NCI-H146 (cell line): ENCODE measurements around the gene PRRT1B.
A peak's percentile ranks its signal among the peaks of the same experiment; 100 is the strongest.

Experiments used
- DNase-seq: peaks from one replicate; lab custom pipeline; 2025; lab: John Stamatoyannopoulos, UW

PRRT1B gene

DNA sequence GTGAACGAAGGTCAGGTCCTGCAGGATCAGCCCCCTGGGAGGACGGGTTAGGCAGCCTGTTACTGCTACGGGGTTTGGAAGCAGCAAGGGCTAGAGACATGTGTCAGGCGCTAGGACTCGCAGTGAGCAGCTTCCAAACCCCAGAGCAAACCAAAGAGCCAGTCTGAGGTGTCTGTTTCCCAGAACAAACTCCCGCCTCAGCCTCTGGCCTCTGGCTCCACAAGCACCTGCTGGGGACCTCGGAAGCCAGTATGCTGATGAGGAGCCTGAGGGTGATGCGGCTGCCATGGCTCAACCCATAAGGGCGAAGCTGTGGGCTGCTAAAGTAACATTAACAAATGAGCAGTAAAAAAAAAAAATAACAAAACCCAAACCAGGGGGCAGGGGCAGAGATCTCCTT, 35.0 kb downstream of the PRRT1B start:
- no peak for DNase-seq

DNA sequence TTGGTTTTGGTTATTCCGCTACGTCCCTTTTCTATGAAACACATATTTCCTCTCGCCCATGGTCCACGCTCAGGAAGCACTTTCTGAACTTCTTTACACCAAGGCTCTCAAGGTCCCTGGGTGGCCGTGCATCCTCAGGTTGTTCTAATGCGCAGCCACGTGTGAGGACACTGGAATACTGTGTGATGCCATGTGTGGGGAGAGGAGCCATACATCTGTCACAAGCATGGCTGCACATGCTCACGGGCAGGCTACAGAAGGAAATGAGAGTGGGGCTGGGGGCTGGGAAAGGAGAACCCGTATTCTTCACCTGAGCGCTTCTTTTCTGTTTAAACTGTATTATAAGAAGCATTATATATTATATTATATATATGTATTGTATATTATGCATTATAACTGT, 36.7 kb downstream of the PRRT1B start:
- no peak for DNase-seq

DNA sequence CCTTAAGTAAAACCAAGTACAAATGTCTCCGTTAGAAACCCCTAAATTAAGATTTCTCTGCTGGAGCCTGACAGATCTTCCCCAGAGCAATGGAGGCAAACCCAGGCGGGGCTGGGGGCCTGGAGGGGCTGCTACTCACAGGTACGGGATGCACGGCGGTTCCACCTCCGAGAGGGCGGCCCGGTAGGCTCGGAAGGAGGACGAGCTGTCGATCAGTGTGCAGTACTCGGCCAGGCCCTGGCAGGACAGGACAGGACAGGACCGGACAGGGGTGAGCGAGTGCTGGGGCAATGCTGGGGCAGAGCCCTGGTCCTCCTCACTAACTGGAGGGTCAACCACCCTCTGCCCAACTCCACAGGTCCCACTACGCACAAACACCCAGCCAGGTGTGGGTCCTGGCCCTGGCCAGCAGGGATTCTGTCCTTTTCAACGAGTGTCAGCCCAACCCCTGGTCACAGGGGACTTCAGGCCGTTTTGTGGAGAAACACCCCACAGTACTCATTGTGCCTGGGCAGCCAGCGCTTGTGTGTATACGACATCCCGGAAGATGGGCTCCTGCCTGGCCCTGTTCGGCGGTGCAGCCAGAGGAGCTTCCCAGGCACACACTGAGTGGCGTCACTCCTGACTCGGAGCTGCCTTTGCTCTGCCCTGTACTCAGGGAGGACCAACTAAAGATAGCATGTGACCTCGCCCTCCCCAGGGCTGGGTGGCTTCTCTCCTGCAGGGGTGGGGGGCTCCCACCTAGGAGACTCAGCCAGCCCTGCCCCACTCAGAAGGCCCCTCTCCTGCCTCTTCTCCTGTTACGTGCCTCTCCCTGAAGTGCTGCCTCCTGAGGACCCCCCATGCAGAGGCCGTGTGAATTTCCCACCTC, 37.4 kb downstream of the PRRT1B start:
- no peak for DNase-seq

DNA sequence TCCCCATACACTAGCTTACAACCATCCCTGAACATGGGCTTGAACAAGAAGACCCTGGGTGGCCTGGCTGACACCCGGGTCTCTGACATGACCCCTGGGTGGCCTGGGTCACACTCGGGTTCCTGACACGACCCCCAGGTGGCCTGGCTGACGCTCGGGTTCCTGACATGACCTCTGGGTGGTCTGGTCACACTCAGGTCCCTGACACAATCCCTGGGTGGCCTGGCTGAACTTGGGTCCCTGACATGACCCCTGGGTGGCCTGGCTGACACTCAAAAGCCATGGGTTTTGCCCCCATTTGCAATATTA, 38.0 kb downstream of the PRRT1B start:
- DNase-seq = no peak

DNA sequence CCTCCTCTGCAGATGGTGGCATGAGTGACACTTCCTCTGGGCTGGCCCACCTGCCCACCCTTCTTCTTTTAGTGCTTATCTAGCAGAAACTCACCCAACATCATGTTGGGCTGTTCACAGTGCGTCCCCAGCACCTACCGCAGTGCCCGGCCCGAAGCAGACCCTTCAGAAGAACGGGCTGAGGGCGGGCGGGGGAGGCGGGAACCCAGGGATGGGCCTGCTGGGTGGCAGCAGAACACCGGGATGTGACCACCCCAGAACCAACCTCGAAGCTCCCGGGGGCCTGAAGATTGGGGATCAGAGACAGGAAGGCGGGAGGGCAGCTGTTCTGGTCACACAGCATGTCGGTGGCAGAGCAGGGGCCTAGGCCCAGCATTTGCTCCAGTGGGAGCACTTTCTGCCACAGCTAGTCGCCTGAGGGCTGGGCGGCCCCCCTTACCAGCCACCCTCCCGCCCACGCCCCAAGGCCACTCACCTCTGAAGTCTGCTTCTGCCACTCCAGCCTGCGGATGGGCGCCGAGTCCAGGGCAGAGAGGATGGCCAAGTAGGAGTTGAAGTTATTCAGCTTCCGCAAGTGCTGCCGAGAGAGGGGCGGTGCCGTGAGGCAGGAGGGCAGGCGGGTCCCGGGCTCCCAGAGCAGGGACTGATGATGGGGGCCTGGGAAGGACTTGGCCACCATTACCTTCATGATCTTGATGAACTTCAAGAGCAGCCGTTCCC, 38.7 kb downstream of the PRRT1B start:
- no peak for DNase-seq

DNA sequence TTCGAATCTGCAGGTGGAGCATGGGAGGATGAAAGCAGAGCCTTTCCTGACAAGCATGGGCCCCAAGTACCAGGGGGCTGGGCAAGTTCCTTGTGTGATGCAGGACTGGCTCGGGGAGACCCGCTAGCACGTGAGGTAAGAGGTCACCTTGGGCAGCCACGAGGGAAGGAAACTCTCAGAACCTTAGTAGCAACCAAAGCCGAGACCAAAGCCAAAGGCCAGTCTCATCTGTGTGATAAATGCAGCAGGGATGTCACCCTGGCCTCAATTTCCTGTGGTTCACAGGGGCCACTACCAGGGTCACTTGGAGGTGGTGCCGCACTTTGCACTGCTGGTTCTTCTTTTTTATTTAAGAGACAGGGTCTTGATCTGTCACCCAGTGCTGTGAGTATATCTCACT, 39.5 kb downstream of the PRRT1B start:
- no peak for DNase-seq

DNA sequence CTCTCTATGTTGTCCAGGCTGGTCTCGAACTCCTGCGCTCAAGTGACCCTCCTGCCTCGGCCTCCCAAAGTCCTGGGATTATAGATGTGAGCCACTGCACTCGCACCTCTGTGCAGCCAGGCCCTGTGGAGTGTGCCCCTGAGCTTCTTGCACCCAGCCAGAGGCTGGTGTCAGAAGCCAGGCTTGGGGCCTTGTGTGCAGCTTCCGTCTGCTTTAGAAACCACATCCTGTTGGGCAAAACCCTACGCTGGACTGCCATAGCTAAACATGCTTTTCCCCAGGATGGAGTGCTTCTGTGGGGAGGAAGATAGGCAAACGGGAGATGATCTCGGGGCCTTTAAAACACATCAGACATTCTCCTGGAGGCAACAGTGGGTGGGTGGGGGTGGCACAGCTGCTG, 40.1 kb downstream of the PRRT1B start:
- DNase-seq = no peak

DNA sequence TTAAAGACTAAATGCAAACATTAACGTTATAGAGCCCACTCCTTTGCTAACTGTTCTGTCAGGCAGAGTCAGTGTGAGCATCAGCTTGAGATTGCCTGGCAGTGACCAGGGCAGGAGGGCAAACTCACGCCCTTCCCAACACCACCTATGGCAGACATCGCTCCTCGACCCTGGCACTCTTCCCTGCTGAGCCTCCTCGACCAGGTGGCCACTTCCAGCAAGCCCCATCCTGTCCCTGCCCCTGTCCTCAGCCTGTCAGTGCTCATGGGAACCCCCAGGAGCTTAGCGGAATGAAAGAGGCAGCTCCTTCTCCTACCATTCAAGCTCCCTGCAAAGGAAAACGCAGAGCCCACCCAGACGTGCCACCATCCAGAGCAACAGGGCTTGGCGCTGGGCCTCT, 42.0 kb downstream of the PRRT1B start:
- DNase-seq = no peak

DNA sequence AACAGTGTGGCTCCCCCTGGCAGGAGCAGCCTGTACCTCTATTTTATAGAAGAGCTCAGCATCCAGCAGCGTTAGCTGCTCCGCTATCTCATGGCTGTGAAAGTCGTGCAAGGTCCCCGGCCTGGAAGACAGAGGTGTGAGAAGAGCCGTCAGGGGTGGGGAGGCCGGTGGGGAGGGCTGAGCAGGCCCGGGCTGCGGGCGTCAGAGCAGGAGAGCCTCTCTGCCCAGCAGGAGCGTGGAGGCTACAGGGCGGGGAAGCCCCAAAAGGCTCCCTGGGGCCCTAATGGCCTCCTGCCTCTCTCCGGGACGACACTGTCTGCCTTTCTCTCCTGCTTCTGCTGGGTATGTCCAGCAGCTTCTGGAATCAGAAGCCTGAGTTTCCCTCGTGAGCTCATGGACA, 42.6 kb downstream of the PRRT1B start:
- no peak for DNase-seq

DNA sequence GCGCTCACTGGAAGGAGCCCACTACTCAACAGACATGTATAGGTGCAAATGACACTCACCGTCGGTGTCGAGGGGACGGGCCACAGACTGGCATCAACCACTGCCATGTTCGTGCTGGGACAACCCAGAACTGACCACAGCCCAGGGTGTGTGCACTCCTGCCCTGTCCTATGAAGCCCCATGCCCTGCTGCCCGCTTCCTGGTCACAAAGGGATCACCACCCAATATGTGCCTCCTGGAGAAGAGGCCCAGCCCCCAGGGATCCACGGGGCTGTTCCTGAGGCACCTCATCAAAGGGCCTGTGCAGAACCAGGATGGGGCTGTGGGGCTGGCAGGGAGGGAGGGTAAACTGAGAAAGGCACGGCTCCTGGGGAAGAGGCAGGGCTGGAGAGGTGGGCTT, 43.1 kb downstream of the PRRT1B start:
- no peak for DNase-seq

DNA sequence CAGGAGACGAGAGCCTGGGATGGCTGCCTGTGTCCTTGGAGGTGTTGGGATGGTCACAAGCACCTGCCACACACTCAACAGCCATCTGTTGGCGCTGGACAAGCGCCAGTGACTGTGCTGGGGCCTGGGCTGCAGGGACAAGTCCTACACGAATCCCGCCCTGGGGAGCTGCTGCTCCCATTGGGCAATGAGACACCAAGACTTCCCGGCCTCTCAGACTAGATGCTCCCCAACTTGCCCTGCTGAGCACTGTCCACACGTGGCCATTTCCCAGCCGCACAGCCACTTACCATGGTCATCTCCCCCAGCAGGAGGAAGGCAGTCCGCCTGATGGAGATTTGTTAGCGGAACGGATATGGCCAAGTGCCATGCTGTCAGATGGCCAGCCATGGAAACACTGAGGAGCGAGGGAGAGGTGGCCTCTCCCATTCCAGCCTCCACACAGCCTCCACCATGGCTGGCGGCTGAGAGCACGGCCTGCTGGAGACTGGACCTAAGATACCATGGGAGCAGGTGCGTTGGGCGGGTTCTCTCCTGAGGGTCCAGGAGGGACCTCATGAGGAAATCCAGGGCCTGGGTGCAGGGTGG, 43.9 kb downstream of the PRRT1B start:
- no peak for DNase-seq

DNA sequence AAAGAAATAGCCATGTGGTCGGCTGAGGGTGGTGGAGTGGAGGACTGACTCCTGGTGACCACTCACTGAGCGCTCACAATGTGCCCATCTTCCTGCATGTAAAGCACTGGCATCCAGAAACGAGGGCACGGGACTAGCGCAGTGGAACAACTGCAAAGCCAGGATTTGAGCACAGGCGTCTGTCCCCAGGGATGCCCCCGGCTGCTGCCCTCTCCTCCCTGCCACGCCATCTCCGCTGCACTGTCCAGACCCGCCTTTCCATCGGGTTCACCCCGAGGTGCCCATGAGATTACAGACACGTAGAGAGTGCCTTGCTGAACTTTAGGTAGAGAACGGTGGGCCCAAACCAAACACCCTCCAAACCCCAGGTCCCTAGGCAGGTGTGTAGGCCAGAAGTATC, 44.7 kb downstream of the PRRT1B start:
- DNase-seq = no peak

DNA sequence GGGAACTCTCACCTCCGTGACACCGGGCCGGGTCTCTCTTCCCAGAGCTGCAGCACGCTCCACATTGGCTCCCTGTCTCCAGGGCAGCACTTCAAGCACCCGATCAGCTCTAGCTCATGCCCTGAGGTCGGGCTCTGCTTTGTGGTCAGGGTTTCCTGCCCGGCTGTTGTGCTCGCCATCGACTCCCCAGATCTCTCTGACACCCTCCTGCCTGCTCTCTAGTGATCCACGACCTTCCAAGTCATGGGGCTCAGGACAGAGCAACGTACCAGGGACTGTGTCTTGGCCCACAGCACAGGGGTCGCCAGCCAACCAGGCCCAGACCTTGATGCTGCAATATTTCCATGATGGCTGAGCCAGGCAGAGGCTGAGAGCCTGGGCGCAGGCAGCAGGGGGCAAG, 45.1 kb downstream of the PRRT1B start:
- DNase-seq = no peak

DNA sequence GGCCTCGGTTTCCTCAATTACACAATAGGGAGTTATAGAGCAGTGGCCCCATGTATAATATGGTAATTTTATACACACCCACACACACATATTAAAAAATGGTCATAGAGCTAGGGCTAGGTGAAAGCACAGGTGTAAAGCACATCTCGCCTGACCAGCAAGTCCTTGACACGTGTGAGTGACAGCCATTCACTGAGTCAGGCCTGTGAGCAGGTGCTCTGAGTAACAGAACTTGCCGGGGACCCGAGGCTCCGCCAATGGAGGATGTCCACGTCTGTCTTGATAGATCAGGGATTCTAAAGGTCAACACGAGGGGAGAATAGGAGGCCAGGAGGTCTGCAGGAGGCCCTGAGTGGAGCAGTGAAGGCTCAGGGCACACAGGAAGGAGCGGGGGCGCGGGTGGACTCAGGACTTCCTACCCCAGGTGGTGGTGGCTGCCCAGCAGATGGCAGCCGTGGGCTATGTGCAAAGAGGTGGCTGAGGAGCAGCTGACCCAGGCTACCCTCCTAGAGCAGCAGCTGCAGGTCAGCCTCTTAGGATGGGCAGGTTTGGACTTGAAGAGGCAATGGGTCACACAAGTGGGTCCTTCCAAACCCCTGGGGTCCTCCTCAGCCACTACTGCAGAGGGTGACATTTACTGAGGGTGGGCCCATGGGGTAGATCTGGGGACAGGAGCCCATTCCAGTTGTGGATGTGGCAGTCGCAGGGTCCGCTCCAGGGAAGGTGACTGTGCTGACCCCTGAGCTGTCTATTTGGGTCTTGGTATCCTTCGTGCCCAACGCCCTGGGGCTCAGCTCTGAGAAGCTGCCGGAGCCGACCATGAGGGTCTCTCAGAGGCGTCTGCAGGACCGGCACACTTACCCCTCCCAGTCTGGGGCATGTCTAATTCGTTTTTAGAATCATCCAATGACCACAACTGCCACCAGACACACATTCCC, 45.9 kb downstream of the PRRT1B start:
- DNase-seq = peak; percentile 67

DNA sequence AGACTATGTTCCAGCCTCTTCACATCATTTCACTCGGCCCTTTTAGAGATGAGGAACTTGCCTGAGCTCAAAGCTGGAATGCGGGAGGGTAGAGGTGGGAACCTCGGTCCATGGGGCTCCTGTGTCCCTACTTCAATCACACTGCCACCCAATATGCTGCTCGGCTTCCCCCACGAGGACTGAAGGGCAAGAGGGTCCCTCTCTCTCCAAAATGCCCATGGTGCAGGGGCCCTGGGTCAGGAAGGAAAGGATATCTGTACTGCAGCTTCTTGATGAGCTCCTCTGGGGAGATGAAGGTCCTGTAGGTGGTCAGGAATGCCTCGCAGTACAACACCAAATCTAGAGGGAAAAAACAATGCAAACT, 46.5 kb downstream of the PRRT1B start:
- no peak for DNase-seq

DNA sequence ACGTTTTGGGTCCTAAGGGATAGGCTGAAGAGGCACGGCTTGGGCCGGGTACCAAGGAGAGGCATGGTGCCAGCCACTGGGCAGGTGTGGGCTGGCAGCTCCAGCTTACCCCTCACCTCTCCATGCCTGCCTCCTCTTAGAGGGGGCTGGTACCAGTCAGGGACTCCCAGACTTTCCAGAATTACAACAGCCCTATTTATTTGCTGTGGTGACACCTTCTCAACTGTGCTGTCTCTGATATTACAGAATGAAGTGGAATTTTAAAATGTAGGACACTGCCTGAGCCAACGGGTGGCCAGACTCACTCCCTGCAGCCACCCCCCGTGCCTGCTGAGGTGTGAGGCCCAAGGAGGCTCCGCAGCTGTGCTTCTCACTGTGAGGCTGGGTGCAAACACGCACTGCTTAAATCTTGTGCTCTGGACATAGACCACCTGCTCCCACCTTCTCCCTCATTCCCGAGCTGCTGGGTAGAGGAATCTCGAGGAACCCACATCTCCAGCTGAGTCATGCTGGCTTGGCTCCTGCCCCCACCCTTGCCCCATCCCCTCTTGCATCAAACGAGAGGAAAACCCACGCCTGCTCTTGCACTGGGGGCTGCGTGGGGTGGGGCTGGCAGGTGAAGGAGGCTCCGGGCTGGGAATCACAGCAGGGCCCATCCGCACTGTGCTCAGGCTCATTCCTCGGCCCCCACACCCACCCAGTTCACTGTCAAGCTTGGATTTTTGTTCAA, 47.9 kb downstream of the PRRT1B start:
- no peak for DNase-seq

DNA sequence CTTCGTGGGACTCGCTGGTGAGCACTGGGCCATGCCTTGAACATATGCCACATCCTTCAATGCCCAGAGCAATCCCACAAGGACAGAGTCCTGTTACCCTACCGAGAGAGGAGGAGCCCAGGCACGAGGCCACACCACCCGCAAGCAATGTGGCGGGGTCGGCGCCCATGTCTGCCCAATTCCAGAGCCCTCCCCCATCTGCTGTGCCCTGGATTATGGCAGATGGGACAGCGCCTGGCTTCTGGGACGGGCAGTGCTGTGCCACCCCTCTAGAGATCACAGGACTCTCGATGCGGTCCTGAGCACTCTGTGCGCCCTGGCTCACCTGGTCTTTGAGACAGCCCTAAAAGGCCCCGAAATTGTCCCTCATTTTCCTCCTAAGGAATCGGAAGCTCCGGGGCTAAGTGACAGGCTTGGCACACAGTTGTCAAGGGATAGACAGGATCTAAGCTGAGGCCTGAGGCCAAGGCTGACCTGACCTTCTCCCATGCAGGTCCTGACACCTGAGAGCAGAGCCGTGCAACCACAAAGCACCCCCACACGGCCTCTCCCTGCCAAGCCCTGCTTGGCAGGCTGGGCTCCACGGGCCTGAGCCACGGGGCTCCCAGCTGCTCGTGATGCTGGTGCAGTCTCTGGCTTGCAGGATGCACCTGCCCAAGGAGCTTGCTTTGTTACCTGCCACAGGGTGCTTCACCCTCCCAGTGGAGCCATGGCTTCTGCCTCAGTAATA, 48.8 kb downstream of the PRRT1B start:
- DNase-seq = no peak

DNA sequence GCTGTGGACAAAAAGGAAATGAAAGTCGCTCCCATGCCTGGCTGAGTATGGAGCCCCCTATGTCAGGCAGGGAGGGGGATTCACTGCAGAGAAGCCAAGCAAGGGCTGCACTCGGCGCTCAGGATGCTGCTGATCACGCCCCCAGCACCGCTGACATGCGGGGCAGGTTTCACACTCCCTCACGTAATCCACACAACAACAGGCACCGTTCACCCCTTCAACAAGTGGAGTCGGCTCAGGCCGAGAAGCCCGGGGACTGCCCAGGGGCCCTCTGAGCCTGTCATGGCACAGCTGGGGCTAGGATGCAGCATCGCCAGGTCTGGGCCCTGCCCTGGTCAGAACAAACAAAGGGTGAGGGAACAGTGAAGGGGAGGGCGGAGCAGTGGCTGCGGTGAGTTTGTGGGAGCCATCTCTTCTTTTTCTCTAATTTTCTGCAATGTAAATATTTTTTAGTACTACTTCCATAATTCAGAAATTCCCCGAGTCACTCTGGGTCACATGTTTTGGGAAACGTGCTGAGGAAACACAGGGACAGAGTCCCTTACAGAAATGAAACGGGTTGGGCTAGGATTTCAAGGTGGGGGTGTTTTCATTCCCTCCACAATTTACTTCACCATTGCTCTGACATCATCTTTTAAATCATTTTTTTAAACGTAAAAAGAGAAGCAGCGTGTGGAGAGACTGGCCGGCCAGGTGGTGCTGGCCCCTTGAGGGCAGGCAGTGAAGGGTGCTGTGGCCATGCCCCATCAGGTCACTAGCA, 49.8 kb downstream of the PRRT1B start:
- no peak for DNase-seq

DNA sequence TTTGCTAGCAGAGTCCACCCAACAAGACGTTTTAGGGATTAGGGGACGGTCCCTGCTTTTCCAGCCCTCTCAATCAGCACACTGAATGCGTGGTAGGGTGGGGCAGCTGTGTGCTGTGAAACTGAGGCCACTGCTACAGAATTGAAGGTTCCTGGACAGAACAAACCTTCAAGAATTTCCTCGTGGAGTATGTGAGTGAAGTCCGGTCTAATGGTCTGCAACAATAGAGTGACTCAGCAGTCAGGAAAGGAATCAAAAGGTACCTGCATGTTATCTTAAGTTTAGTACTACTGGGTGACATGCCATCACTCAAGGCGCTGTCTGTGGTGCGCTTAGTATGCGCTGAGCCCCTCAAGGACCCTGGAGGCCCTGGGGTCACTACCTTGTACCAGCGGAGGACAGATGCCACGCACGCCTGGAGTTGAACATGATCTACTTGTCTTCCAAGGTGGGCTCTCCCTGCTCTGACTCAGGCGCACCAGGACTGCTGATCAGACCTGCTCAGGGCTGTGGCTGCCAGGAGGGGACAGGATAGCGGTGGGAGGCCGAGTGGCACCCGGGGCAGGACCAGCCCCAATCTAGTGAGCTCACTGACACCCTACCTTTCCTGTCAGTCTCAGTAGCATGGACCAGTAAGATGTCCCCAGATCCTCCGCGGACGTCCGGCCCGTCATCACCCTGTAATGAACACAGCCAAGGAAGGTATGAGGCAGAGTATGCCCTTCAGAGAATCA, 50.5 kb downstream of the PRRT1B start:
- DNase-seq = no peak

DNA sequence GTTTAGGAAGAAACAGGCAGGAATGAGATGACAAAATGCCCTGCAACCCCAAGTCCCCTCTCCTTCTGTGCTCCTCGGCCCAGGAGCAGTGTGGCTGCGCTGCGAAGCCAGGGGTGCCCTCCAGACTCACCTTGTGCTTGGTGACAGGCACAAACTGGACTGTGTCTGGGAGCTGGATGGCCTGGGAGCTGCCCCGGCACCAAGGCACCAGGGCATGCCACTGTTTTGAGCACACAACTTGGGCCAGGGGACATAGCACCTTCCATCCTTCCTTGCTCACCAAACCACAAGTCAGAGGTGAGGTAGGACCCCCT, 51.1 kb downstream of the PRRT1B start:
- no peak for DNase-seq
